ENCODE measurements around the gene TNFRSF18.
A peak's percentile ranks its signal among the peaks of the same experiment; 100 is the strongest.

Gene TNFRSF18

GRCh38 chr1:1162597-1163537 lies 43.5 kb downstream of the TNFRSF18 start:
- H3K36me3 ChIP-seq, result no peaks in the 10 kb centered on the region
- intact Hi-C loops (cut with DNase I; ENCODE audit: low total_unique reads), result no loop called here
- no peak overlapping the region for H3K4me3 ChIP-seq
- H3K4me1 ChIP-seq, result peaks cover 0 to 14% (median 8%) of the 10 kb centered on the region in 4 donors
- H3K27me3 ChIP-seq, result peaks cover 3 to 64% of the 10 kb centered on the region in 2 donors
- H3K9me3 ChIP-seq, result no peaks in the 10 kb centered on the region
- no peak for DNase-seq
- TF ChIP-seq CTCF (IDR thresholded peaks at IDR 0.05), result no peak
- no peak overlapping the region for H3K27ac ChIP-seq

GRCh38 chr1:1161683-1162079 lies 44.7 kb downstream of the TNFRSF18 start:
- TF ChIP-seq CTCF (IDR thresholded peaks at IDR 0.05), result no peak
- H3K4me3 ChIP-seq, result no peak overlapping the region
- DNase-seq, result no peak
- peaks cover 0 to 17% (median 8%) of the 10 kb centered on the region in 4 donors for H3K4me1 ChIP-seq
- no peak overlapping the region for H3K27ac ChIP-seq
- no peaks in the 10 kb centered on the region for H3K36me3 ChIP-seq
- peaks cover 3 to 52% of the 10 kb centered on the region in 2 donors for H3K27me3 ChIP-seq
- intact Hi-C loops (cut with DNase I; ENCODE audit: low total_unique reads), result no loop called here
- no peaks in the 10 kb centered on the region for H3K9me3 ChIP-seq

GRCh38 chr1:1161078-1161682 lies 45.2 kb downstream of the TNFRSF18 start:
- no peak for DNase-seq
- intact Hi-C loops (cut with DNase I; ENCODE audit: low total_unique reads), result no loop called here
- TF ChIP-seq CTCF (IDR thresholded peaks at IDR 0.05), result no peak
- H3K27ac ChIP-seq, result no peak overlapping the region
- peaks cover 0 to 17% (median 8%) of the 10 kb centered on the region in 4 donors for H3K4me1 ChIP-seq
- H3K36me3 ChIP-seq, result no peaks in the 10 kb centered on the region
- H3K4me3 ChIP-seq, result no peak overlapping the region
- peaks cover 3 to 47% of the 10 kb centered on the region in 2 donors for H3K27me3 ChIP-seq
- no peaks in the 10 kb centered on the region for H3K9me3 ChIP-seq

- intact Hi-C loops (cut with DNase I; ENCODE audit: low total_unique reads), result no loop called here
- no peaks in the 10 kb centered on the region for H3K9me3 ChIP-seq
- H3K4me1 ChIP-seq, result peaks cover 0 to 17% (median 8%) of the 10 kb centered on the region in 4 donors
- TF ChIP-seq CTCF (IDR thresholded peaks at IDR 0.05), result no peak
- H3K27me3 ChIP-seq, result peaks cover 3 to 40% of the 10 kb centered on the region in 2 donors
- no peak overlapping the region for H3K27ac ChIP-seq
- H3K4me3 ChIP-seq, result no peak overlapping the region
- H3K36me3 ChIP-seq, result no peaks in the 10 kb centered on the region
- no peak for DNase-seq
Observed at GRCh38 chr1:1160281-1160930, 46.0 kb downstream of the TNFRSF18 start.

- no peak for TF ChIP-seq CTCF (IDR thresholded peaks at IDR 0.05)
- Histone ChIP-seq H3K9me3 (no peaks in the 10 kb centered on the region), H3K4me3 (peak overlapping the region; percentile 61 to 93), H3K27me3 (peaks cover 2 to 19% of the 10 kb centered on the region in 2 donors), H3K36me3 (no peaks in the 10 kb centered on the region), H3K27ac (peak overlapping the region; percentile 92 to 93), H3K4me1 (peaks cover 0 to 17% (median 8%) of the 10 kb centered on the region in 4 donors)
- intact Hi-C loops (cut with DNase I; ENCODE audit: low total_unique reads), result no loop called here
- peak in 1 of 2 donors; percentile 28 for DNase-seq
Observed at GRCh38 chr1:1157914-1158710, 48.3 kb downstream of the TNFRSF18 start.
